Loucy (cell line): ENCODE results near the gene WASF2.

Experiments used
- H2AFZ ChIP-seq: fragments of 200-600 bp; sonication (generic); 2 replicates; pipeline ENCODE4 v1.6.0; 2016; ENCODE audit warnings: antibody characterized with exemption, mild to moderate bottlenecking, low read length, moderate library complexity
- H3F3A ChIP-seq: fragments of 200-600 bp; 2 replicates; pipeline ENCODE4 v1.6.0; 2016; ENCODE audit warnings: antibody characterized with exemption, low read depth, mild to moderate bottlenecking
- H3K27me3 ChIP-seq: fragments of 200-600 bp; sonication (generic); 2 replicates; pipeline ENCODE4 v1.6.1; 2014; ENCODE audit warnings: low read length, mild to moderate bottlenecking; ENCODE audit not compliant: insufficient read depth, poor library complexity, severe bottlenecking
- H3K36me3 ChIP-seq: fragments of 200-600 bp; sonication (generic); 2 replicates; pipeline ENCODE4 v1.6.1; 2016; ENCODE audit warnings: low read length; ENCODE audit not compliant: insufficient read depth
- H3K4me1 ChIP-seq: fragments of 200-600 bp; sonication (generic); 2 replicates; pipeline ENCODE4 v1.5.1; 2014; ENCODE audit warnings: low read length, mild to moderate bottlenecking; ENCODE audit not compliant: insufficient read depth, poor library complexity, severe bottlenecking
- H3K4me2 ChIP-seq: fragments of 200-600 bp; sonication (generic); 2 replicates; pipeline ENCODE4 v1.6.0; 2014; ENCODE audit warnings: antibody characterized with exemption, low read length, low read depth, mild to moderate bottlenecking; ENCODE audit not compliant: poor library complexity, severe bottlenecking
- H3K4me3 ChIP-seq: fragments of 200-600 bp; sonication (generic); 2 replicates; pipeline ENCODE4 v1.5.1; 2014; ENCODE audit warnings: low read length, mild to moderate bottlenecking, mixed read lengths; ENCODE audit not compliant: poor library complexity, severe bottlenecking
- H3K79me2 ChIP-seq: fragments of 200-600 bp; sonication (generic); 2 replicates; pipeline ENCODE4 v1.6.1; 2014; ENCODE audit warnings: low read length; ENCODE audit not compliant: insufficient read depth
- H3K9ac ChIP-seq: fragments of 200-600 bp; sonication (generic); 2 replicates; pipeline ENCODE4 v1.6.0; 2014; ENCODE audit warnings: mild to moderate bottlenecking, low read depth, low read length, moderate library complexity; ENCODE audit not compliant: poor library complexity, severe bottlenecking
- H3K9me2 ChIP-seq: fragments of 200-600 bp; sonication (generic); replicated peaks from 2 replicates; pipeline ENCODE4 v1.6.1; 2016; ENCODE audit warnings: low read depth, low read length, mixed read lengths
- H3K9me3 ChIP-seq: fragments of 200-600 bp; sonication (generic); 2 replicates; pipeline ENCODE4 v1.6.1; 2014; ENCODE audit warnings: mild to moderate bottlenecking, antibody characterized with exemption, low read length, low read depth; ENCODE audit not compliant: insufficient read depth
- H4K20me1 ChIP-seq: fragments of 200-600 bp; sonication (generic); 2 replicates; pipeline ENCODE4 v1.6.0; 2014; ENCODE audit warnings: antibody characterized with exemption, low read length, mild to moderate bottlenecking; ENCODE audit not compliant: insufficient read depth, poor library complexity, severe bottlenecking
- CTCF ChIP-seq: fragments of 200-600 bp; sonication (generic); conservative IDR thresholded peaks from 2 replicates; pipeline ENCODE4 v1.5.1; 2014; ENCODE audit warnings: mild to moderate bottlenecking, antibody characterized with exemption, low read length
- EZH2phosphoT487 ChIP-seq: fragments of 200-600 bp; IDR thresholded peaks from 2 replicates; pipeline ENCODE4 v1.6.1; 2018; ENCODE audit warnings: antibody characterized with exemption, mild to moderate bottlenecking, moderate library complexity, borderline replicate concordance

The WASF2 gene

DNA sequence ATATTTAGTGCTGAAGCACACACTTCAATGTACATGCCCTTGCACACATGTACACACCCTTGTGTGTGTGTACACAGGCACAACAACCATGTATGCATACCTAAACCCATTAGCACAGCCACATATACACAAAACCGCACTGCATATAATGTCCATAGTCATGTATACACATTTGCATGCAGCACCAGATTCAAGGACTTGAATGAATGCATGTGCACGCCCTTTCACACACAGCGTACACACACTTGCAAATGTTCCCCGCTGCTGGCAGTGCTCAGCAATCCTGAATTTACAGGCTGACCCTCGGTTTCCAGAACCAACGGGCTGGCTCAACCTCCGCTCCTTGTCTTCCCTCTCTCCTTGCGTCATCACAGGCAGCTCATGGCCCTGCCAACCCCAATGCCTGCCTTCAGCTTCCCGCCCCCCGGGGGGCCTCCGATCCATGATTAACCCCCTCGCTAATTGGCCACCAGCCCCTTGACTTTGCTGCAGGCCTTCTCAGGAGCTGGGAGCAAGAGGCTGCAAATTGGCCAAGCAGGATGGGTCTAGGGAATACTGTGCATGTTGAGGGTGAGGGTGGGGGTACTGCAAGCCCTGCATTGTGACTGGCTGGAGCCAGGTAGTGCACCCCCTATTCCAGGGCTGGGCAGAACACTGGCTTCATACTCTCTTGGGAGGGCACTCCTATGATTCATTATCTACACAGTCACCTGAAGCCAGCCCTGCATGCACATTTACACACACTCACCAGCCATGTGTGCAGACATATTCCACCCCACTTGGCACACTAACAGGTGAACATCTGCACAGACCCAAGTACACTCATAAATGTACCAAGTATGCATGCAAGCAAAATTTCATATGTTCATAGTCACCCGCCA lies 89.6 kb downstream of the WASF2 start:
- Histone ChIP-seq H3K27me3 (no peaks in the 10 kb centered on the region), H3K9me3 (no peaks in the 10 kb centered on the region), H3K36me3 (no peaks in the 10 kb centered on the region), H3F3A (peaks cover 20% of the 10 kb centered on the region; the same call in 1 of the 2 replicates), H3K4me3 (no peak overlapping the region), H3K79me2 (no peaks in the 10 kb centered on the region; the same call in 1 of the 2 replicates), H4K20me1 (no peaks in the 10 kb centered on the region), H3K4me1 (peaks cover 43% of the 10 kb centered on the region), H2AFZ (no peak overlapping the region), H3K4me2 (no peak overlapping the region), H3K9ac (no peak overlapping the region), H3K9me2 (no peaks in the 10 kb centered on the region)
- TF ChIP-seq CTCF (no peak), EZH2phosphoT487 (no peak)

DNA sequence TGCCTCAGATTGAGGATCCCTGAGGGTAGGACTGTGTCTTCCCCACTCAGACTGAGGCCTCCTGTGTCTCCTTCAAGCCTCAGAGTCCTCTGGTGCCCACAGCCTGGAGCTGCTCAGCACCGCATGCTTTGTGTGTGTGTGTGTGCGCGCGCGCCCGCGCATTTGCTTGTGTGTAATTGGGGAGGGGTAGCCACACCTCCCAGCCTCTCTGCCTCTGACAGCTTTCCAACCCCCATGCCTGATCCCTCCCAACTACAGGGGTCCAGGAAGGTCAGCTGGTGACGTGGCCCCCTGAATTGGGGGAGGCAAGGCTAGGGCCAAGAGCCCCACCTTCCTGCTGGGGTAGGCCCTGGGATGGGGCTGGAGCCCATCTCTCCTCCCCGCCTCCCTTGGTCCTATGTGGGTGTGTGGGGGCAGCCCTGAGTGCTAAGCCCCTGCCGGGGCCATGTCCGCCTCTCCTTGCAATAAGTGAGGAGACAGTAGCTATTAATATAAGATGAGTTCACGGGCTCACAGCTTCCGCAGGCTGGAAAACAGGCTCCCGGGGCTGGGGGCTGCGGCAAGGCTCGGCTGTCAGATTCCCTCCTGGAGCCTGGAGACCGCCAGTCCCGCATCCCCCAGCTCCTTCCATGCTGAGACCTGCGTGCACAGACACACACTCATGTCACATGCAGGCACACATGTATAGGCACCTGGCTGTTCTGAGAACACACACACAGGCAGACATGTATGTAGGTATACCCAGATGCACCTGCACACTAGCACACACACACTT lies 90.5 kb downstream of the WASF2 start:
- peaks cover 16% of the 10 kb centered on the region; the same call in 1 of the 2 replicates for H3F3A ChIP-seq
- peak overlapping the region; percentile 7 for H3K9ac ChIP-seq
- no peaks in the 10 kb centered on the region for H3K36me3 ChIP-seq
- H3K9me3 ChIP-seq, result no peaks in the 10 kb centered on the region
- H3K9me2 ChIP-seq, result no peaks in the 10 kb centered on the region
- no peaks in the 10 kb centered on the region for H3K79me2 ChIP-seq
- no peak overlapping the region for H3K4me3 ChIP-seq
- no peaks in the 10 kb centered on the region for H4K20me1 ChIP-seq
- H2AFZ ChIP-seq, result no peak overlapping the region
- no peak overlapping the region for H3K4me2 ChIP-seq
- H3K4me1 ChIP-seq, result peaks cover 34% of the 10 kb centered on the region
- TF ChIP-seq EZH2phosphoT487 (no peak), CTCF (no peak)
- no peaks in the 10 kb centered on the region for H3K27me3 ChIP-seq

- Histone ChIP-seq H3K36me3 (no peaks in the 10 kb centered on the region), H3K9ac (peak overlapping the region; percentile 7), H3K27me3 (no peaks in the 10 kb centered on the region), H3K9me2 (no peaks in the 10 kb centered on the region), H3F3A (peaks cover 9% of the 10 kb centered on the region; the same call in 1 of the 2 replicates), H3K9me3 (no peaks in the 10 kb centered on the region), H3K4me1 (peaks cover 25% of the 10 kb centered on the region), H3K4me2 (no peak overlapping the region), H2AFZ (no peak overlapping the region), H3K4me3 (no peak overlapping the region), H4K20me1 (no peaks in the 10 kb centered on the region), H3K79me2 (no peaks in the 10 kb centered on the region)
- TF ChIP-seq CTCF (no peak), EZH2phosphoT487 (no peak)
Observed at GRCh38 chr1:27398405-27399149, 91.4 kb downstream of the WASF2 start.
